GM18499 (cell line): ENCODE results near the gene POLR2I.
"Not testable (repeated sequence)": the region's sequence is repeated elsewhere in the genome, so short reads cannot be mapped to it uniquely, and the experiment has no call there.

Experiments used
- ATAC-seq: cut with Tn5 transposase; IDR thresholded peaks from one replicate; pipeline ENCODE4 v1.9.1; 2021; ENCODE audit warnings: moderate number of reproducible peaks; ENCODE audit not compliant: insufficient read depth, unreplicated experiment

The POLR2I gene

GRCh38 chr19:36072081-36072480 is 42.6 kb downstream of the POLR2I start:
- ATAC-seq: no peak

GRCh38 chr19:36068810-36069499 is 45.7 kb downstream of the POLR2I start:
- not testable (repeated sequence) for ATAC-seq

- no peak for ATAC-seq
These were observed 47.0 kb downstream of the POLR2I start for GRCh38 chr19:36067681-36068080.

- no peak for ATAC-seq
These were observed 49.8 kb downstream of the POLR2I start for GRCh38 chr19:36064826-36065225.
